Fibroblast of skin of left quadriceps (primary cell): ENCODE data around the gene IRGM.
A peak's percentile ranks its signal among the peaks of the same experiment; 100 is the strongest.
"Not testable (repeated sequence)": the region's sequence is repeated elsewhere in the genome, so short reads cannot be mapped to it uniquely, and the experiment has no call there.

Source experiments
- DNase-seq, 2 experiments: peaks; one replicate each; pipeline ENCODE4 v3.0.0-alpha.2; 2013; ENCODE audit warnings: low read depth in 2 of 2

Gene IRGM

GRCh38 chr5:150846308-150846653, at the start of gene IRGM:
IRGM (plus strand) TSS chr5:150846521; CDS start chr5:150848124, 1,603 bp downstream.
- DNase-seq: not testable (repeated sequence)

GRCh38 chr5:150797384-150797783, 48.9 kb upstream of the IRGM start:
- no peak for DNase-seq

- DNase-seq: peak; percentile 47 to 48
Measured at GRCh38 chr5:150801117-150801927, 45.0 kb upstream of the IRGM start.

GRCh38 chr5:150804388-150804787, 41.9 kb upstream of the IRGM start:
- DNase-seq: no peak

GRCh38 chr5:150809363-150809762, 37.0 kb upstream of the IRGM start:
- no peak for DNase-seq

GRCh38 chr5:150815010-150815409, 31.3 kb upstream of the IRGM start:
- DNase-seq: no peak

- no peak for DNase-seq
Measured at GRCh38 chr5:150816946-150817345, 29.4 kb upstream of the IRGM start.

- no peak for DNase-seq
Measured at GRCh38 chr5:150829744-150830143, 16.6 kb upstream of the IRGM start.

- DNase-seq: not testable (repeated sequence)
Measured at GRCh38 chr5:150831821-150832220, 14.5 kb upstream of the IRGM start.

GRCh38 chr5:150836064-150836463, 10.3 kb upstream of the IRGM start:
- no peak for DNase-seq

- DNase-seq: no peak
Measured at GRCh38 chr5:150836703-150837102, 9.6 kb upstream of the IRGM start.

- DNase-seq: not testable (repeated sequence)
Measured at GRCh38 chr5:150845185-150845859, 999 bp upstream of the IRGM start.

GRCh38 chr5:150846654-150847333, 473 bp downstream of the IRGM start:
- peak; percentile 64 to 67 for DNase-seq

GRCh38 chr5:150847334-150847695, 994 bp downstream of the IRGM start:
- DNase-seq: no peak

- DNase-seq: no peak
Measured at GRCh38 chr5:150848271-150848670, 1.9 kb downstream of the IRGM start.

- no peak for DNase-seq
Measured at GRCh38 chr5:150851039-150851438, 4.7 kb downstream of the IRGM start.

- no peak for DNase-seq
Measured at GRCh38 chr5:150853561-150853960, 7.2 kb downstream of the IRGM start.

- not testable (repeated sequence) for DNase-seq
Measured at GRCh38 chr5:150856700-150857099, 10.4 kb downstream of the IRGM start.

GRCh38 chr5:150860246-150860821, 14.0 kb downstream of the IRGM start:
- no peak for DNase-seq

GRCh38 chr5:150862070-150862469, 15.7 kb downstream of the IRGM start:
- DNase-seq: no peak

- DNase-seq: no peak
Measured at GRCh38 chr5:150879358-150879757, 33.0 kb downstream of the IRGM start.
